H1 (cell line): Measurements from ENCODE around the gene RPL39L. TPM values are rescaled to one million over a fixed set of nuclear protein-coding genes. Genes with fewer than 3 reads are reported as not detected.

ENCODE experiments used
- CHD2 ChIP-seq: IDR thresholded peaks from 2 replicates; pipeline ENCODE4 v1.6.1; 2012; ENCODE audit warnings: low read length, improper control_type of control experiment
- CHD7 ChIP-seq: fragments of 300-600 bp; sonication (generic); IDR thresholded peaks from 2 replicates; pipeline ENCODE4 v1.7.1; 2012; ENCODE audit warnings: low read length, moderate library complexity, mild to moderate bottlenecking, inconsistent platforms; ENCODE audit not compliant: insufficient replicate concordance
- MAFK ChIP-seq: IDR thresholded peaks from 2 replicates; pipeline ENCODE4 v1.6.1; 2012; ENCODE audit warnings: low read depth, mild to moderate bottlenecking, improper control_type of control experiment, low read length
- NANOG ChIP-seq: IDR thresholded peaks from 2 replicates; pipeline ENCODE4 v1.6.1; 2011; ENCODE audit warnings: low read length, low read depth, mild to moderate bottlenecking, inconsistent platforms; ENCODE audit not compliant: insufficient read depth, poor library complexity, severe bottlenecking
- RBBP5 ChIP-seq: IDR thresholded peaks from 2 replicates; pipeline ENCODE4 v1.7.1; 2012; ENCODE audit warnings: low read depth, mild to moderate bottlenecking, inconsistent platforms, low read length, moderate library complexity, borderline replicate concordance
- SAP30 ChIP-seq: fragments of 300-600 bp; sonication (generic); IDR thresholded peaks from 2 replicates; pipeline ENCODE4 v1.7.1; 2012; ENCODE audit warnings: low read length, moderate library complexity, mild to moderate bottlenecking, inconsistent platforms; ENCODE audit not compliant: insufficient read depth, insufficient replicate concordance
- polyA plus RNA-seq, 7 experiments: library from polyadenylated mRNA; depleted of rRNA in 3 of 7; stranded (reverse) in 5 of 7; unstranded in 2 of 7; fragments of >200 nt in 5 of 7; fragments of 200-250 nt in 2 of 7; gene quantifications; 1 replicate in 5 of 7; 2 replicates in 1 of 7; 4 replicates in 1 of 7; pipeline versions ENCODE4 v1.2.1 to v1.2.3, GENCODE V29; 2011 to 2013; ENCODE audit warnings: missing spikeins in 2 of 7, mixed read lengths in 2 of 7
- total RNA-seq: library from RNA; stranded (reverse); fragmentation: NEBNext Ultra II Directional; extraction: Animal tissue kit (Norgen Biotek cat#: 25700); gene quantifications from 2 replicates; pipeline ENCODE4 v1.2.1, GENCODE V29; 2021

The RPL39L gene
- total and polyA plus RNA-seq, 2 of the 8 experiments (the other 6 are each of a cell fraction or from before 2014, with no cell fraction given) = 51.8 to 67.7 TPM

- TF ChIP-seq SAP30 = no peak
- no peak for TF ChIP-seq CHD2
- TF ChIP-seq NANOG = no peak
- TF ChIP-seq RBBP5 = no peak
- no peak for TF ChIP-seq MAFK
- TF ChIP-seq CHD7 = no peak
Measured at GRCh38 chr3:187104342-187104741, 35.0 kb downstream of the RPL39L start (continued).
